NCI-H1092 (cell line): Measurements from ENCODE around the gene IL4R.
"Not testable (repeated sequence)": the region's sequence is repeated elsewhere in the genome, so short reads cannot be mapped to it uniquely, and the experiment has no call there.

ENCODE experiments used
- DNase-seq: peaks from one replicate; lab custom pipeline; 2025; lab: John Stamatoyannopoulos, UW

The IL4R gene

DNA sequence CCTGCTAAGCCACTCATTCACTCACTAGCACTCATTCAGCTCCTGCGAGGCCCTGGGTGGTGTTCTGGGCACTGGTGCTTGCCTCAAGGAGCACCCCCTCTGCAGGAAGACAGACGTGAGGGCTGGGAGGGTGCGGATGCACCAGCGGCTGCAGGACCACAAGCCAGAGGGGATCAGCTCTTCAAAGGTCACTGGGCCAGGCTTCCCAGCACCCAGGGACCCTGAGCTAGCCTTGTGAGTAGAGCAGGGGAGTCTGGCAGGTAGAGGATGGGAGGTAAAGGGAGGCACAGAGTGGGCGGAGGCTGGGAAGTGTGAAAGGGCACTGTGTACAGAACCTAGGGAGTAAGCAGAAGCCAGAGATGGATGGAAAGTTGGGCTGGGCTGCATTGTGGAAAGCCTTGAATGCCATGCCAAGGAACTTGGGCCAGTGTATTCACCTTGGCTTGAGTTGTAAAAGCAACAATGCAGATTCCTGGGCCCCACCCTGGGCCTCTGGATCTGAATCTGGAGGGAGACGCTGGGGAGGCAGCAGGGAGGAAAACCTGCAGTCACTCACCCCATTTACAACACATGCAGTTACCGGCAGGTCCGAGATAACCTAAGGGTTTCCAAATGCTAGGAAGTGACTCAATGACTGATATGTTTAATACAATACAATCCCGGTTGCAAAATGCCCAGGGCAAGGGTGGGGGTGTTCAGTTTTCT, 1.7 kb downstream of the IL4R start:
- no peak for DNase-seq

DNA sequence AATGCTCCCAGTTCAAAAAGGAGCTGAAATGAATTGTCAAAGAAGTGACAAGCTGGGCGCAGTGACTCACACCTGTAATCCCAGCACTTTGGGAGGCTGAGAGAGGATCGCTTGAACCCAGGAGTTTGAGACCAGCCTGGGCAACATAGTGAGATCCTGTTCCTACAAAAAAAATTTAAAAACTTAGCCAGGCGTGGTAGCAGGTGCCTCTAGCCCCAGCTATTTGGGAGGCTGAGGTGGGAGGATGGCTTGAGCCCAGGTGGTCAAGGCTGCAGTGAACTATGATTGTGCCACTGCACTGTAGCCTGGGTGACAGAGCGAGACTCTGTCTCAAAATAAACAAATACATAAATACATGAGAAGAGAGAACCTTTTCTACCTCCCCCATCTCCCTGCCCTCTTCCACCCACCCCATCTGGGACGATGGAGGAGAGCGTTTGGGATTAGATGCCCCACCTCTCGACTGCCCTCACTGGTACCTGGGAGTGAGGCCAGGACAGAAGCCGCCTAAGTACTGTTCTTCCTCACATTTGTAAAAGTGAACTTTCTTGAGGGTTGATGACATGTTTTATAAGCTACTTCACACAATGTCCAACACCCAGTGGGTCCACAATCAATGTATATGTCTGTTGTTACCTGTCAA, 2.4 kb downstream of the IL4R start:
- no peak for DNase-seq

DNA sequence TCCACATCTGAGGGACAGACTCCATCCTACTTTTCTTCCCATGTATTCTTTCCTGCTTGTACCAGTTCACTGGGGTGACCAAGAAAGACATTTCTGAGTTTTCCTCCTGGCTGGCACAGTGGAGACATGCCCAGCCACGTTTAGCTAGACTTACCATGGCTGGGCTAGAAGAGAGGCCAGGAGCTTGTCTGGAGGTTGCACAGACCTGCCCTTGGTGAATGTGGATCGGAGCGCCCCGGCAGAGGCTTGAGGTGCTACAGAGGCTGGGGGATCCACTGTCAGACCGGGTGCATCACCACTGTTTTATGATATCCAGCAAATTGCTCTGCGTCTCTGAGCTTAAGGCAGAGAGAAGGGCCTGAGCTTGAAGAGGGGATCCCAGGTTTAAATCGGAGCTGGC, 3.5 kb downstream of the IL4R start:
- DNase-seq = no peak

DNA sequence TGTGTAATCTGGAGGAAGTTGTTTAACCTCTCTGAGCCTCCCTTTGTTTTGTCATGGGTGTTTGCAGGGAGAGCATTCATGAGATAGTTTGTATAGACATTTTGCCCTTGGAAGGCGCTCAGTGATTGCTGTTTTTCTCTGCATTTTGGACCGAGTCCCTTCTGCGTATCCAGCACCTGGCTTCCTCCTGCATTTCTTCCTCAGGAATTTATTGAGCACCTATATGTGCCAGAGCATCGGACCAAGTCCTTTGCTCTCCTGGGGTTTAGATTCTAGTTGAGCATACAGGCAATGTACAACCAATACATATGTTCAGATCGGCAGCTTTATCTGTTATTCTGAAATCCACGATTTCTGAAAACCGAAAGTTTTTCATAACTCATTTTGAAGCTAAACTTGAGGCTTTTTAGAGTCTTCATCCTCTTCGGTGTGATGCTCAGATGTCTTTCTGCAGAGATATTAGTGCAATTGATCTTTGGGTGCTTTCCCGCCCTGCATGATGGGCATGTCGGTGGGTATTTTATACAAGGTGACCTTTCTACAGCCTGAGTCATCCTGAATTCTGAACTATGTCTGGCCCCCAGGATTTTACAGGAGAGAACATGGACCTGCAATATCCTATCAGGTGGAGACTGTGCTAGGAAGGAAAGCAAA, 4.1 kb downstream of the IL4R start:
- DNase-seq = no peak

DNA sequence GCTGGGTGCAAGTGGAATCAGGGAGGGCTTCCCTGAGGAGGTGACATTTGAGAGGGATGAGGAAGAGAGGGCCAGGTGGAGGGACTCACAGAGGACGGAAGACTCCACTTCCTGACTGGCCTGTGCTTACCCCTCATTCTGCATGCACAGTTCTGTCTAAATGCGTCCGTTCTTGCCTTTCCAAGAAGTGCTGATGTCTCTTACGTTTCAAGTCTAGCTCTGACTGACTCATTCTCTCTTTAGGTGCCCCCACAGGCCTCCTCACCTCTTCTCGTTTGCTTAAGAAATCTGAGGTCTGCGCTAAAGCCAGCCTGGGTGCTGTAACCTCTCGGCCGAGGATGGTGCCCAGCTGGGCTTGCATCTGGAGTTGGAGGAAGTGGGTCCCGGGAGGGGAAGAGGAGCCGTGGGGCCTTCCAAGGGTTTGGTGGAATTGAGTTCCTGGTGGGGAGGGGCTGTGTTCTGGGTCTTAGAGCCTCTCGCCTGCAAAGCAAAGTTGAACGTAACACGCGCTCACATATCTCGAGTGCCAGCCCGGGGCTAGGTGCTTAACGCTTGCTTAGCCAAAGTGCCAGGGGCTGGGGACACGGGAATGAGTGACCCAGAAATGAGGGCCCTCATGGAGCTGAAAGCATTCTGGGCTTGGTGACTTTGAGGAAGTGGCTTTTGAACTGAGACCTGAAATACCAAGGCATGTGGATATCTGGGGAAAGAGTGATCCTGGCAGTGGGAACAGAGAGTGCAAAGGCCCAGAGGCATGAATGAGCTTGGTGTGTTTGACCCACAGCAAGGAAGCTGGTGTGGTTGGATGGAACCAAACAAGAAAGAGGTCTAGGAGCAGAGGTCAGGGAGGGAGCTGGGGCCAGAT, 4.8 kb downstream of the IL4R start:
- no peak for DNase-seq

DNA sequence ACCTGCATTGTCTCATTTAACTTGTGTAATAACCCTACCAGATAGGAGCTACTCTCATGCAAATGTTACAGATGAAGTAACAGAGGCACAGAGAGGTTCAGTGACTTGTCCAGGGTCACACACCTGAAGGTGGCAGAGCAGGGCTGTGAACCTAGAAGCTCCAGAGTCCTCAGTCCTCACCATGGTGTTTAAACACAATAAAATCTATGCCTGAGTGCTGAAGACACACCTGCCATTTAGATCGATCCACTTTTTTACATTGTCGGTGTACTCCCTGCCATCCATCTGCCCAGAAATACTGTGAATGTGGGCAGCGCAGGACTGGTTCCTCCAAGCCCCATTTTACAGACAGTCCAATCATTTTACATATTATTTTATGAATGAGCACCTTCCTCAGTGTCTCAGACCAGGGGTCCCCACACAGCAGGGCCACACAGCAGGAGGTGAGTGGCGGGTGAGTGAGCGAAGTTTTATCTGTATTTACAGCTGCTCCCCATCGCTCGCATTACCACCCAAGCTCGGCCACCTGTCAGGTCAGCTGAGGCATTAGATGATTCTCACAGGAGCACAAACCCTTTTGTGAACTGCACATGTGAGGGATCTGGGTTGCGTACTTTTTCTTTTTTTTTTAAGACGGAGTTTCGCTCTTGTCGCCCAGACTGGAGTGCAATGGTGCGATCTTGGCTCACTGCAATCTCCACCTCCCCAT, 5.6 kb downstream of the IL4R start:
- DNase-seq = no peak

DNA sequence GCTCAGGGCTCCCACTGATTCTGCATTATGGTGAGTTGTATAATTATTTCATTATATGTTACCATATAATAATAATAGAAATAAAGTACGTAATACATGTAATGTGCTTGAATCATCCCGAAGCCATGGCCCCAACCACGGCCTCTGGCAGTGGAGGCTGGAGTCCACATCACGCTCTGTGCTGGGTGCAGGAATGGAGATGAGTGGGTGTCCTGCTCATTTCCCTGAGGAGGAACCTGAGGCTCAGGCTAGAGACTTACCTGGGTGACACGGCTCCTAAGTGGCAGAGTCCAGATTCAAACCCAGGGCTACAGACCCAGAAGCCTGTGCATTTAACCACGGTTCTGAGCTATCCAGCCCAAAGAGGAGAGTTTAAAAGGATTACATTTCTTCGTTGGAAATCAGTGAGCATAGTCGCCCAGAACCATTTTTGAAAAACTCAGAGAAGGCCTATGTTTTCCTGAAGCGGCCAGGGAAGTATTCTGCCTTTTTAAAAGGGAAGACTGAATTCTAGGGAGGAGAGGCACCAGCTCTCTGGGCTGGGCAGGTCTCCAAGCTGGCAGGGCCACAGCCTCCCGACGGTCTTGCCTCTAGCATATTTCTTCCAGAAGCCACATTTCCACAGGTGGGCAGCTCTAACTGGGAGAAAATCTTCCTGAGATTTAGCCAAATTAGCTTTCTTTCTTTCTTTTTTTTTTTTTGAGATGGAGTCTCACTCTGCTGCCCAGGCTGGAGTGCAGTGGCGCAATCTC, 6.7 kb downstream of the IL4R start:
- DNase-seq = no peak

DNA sequence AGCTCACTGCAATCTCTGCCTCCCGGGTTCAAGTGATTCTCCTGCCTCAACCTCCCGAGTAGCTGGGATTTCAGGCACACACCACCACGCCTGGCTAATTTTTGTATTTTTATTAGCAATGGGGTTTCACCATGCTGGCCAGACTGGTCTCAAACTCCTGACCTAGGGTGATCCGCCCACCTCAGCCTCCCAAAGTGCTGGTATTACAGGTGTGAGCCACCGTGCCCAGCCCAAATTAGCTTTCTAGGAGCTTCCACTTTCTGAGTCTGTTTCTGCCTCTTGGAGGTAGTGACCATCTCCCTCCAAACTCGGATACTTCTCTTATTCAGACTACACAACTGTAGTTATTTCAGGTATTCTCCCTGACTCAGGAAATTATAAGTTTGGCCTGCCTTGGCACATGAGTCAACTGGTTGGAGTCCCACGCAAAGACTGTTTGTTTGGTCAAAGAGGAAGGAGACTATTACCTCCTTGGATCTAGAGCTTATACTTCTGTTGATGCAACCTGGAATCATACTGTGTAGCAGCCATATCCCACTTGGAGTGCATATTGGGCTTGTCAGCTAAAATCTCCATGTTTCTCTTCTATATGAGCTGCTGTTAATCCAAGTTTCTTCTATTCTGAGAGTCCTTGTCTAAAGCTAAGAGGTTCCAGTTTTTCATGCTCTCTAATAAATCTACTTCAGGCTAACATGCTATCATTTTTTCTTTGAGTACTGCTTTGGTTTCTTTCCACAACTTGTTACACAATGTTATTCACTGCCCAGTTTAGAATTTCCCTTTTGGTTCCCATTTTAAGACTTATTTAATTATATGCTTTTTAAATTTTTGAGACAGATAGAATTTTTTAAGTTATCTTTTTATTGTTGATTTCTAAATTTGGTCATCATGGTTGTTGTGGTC, 7.5 kb downstream of the IL4R start:
- DNase-seq = no peak

DNA sequence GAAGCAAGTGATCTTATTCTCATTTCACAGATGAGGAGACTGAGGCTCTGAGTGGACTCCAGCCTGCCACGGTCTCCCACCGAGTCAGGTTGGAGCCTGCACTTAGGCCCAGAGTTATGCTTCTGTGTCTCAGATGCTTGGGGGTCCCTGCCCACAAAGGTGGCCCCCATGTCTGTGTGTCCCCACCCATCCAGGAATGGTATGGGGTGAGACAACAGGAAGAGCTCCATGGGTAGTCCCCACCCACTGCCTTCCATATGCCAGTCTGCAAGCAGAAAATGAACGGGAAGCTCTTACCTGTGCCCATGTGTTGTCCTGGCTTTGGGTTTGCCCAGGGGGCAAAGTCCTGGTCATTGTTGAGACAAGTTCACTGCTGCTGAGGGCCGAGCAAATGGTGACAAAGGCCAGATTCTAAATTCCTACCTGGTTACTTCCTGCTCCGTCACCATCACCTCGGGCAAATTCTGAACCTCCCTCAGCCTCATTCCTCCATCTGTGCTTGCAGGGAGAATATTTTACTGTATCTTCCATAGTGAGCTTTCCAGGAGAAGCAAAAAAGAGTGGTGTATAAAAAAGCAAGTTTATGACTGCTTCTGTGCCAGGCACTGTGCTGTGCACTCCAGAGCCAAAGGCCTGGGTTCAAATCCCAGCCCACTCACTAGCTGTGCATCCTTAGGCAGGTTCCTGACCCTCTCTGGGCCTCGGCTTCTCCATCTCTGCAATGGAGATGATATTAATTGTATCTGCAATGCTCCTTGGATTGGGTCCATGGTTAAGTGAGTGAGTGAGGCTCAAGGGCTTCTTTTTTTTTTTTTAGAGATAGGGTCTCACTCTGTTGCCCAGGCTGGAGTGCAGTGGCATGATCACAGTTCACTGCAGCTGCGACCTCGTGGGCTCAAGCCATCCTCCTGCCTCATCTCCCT, 9.3 kb downstream of the IL4R start:
- DNase-seq = no peak

DNA sequence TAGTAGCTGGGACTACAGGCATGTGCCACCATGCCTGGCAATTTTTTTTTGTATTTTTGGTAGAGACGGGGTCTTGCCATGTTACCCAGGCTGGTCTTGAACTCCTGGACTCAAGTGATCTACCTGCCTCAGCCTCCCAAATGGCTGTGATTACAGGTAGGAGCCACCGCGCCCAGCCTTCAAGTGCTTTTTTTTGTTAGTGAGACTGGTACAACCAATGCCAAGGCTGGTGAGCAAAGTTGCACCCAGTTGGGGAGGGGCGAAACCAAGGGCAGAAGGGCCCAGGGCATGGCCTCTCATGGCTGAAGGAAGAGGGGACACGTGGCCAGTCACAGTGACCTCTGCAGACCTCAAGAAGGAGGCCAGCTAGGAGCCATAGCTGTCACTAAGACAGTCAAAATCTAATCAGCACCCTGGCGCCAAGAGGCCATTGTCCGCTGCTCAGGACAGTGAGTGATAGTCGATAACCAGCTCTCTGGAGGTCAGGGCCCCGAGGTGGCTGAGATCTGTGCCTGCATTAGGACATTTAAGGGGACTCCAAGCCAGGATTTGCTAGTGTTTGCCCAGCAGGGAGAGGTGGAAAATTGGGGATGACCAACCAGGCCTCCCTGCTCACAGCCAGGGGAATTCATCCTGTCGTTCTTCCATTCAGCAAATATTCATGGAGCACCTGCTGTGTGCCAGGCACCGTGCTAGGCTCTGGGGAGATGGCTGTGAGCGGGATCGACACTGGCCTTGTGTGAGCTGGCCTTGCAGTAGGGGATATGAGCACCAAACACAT, 10.2 kb downstream of the IL4R start:
- no peak for DNase-seq

DNA sequence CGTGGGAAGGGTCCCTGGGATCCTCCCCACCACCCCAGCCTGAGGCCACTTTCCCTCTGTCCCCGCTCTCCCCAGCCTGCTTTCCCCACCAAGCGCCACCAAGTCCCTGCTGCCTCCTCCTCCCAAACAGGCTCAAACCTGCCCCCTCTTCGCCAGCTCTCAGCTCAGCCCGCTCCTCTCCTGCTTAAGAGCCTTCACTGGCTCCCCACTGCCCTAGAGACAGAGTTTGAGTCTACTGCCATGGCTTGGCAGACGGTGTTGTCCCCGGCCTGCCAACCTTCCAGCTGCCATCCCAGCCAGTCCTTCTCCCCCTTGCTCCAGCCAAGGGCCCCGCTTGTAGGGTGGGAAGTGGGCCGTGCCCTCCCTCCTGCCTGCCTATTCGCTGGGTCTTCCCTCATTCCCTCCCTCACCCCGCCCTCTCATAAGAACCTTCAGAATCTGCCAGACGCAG, 11.1 kb downstream of the IL4R start:
- DNase-seq = no peak

DNA sequence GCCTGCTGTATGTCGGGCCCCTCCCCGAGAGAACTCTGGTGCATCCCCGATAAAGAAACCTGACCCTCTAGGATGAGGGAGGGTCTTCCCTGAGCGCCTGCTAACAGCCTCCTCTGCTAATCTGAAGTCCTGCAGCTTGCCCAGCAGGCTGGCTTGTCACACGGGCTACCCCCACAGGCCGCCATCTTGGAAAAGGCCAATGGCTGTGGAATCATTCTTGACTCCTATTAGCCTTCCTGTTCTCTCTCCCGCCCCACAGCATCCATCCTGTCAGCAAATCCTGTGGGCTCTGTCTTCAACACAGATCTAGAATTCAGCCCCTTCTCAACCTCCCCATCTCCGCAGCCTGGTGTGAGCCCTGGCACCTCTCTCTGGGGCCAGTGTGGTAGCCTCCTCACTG, 12.0 kb downstream of the IL4R start:
- DNase-seq = no peak

DNA sequence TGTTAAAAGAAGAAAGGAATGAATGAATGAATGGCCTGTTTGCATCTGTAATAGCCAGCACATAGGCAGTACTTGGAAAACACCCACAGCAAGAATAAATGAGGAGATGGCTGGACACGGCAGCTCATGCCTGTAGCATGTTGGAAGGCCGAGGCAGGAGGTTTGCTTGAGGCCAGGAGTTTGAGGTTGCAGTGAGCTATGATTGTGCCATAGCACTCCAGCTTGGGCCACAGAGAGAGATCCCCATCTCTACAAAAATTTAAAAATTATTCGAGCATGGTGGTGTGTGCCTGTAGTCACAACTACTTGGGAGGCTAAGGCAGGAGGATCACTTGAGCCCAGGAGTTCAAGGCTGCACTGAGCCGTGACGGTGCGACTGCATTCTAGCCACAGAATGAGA, 12.5 kb downstream of the IL4R start:
- no peak for DNase-seq

DNA sequence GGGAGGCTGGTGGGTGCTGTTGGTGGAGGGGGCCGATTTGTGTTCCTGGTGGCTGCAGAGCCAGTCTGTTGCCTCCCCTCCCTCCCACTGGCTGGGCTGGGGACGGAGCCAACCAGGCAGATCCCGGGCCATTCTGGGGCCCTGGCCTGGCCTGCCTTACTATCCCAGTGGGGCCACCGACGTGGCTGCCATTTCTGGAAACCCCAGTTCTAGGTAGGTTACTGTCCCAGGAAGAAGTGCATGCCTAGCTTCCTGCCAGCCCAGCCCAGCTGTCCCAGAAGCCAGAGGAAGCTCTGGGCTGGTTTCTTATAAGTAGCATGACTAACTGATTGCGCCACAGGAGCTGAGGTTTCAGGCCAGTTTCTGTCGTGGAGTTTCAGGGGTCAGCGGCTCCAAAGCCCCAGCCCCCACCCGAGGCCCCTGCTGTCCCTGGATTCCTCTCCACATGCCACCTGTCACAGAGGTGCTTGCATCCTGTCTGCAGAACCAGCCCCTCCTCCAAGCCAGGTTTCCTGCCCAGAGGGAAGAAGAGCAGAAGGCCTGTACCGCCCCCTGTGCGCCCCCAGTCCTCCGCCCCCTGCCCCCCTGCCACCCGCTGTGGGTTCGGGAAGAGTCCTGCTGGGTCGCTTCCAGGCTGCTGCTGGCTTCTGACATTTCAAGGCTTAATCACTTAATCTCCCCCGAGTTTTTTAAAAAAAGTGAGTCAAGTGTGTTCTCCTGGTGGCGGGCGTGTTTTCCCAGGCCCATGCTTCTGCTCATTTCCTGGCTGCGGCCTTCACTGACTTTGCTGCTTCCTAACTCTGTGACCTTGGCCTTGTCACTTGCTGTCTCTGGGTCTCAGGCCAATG, 13.2 kb downstream of the IL4R start:
- no peak for DNase-seq

DNA sequence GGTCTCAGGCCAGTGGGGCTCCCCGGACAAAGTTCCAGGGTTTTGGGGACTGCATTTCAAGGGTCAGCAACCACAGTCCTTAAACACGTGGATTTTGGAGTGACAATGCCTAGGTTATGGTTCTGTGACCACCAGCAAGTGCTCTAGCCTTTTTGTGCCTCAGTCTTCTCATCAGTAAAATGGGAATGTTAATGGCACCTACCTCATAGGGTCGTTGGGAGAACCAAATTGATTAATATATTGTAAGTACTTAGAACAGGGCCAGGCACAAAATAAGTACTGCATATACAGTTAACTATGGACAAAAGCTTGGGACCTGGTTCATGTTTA, 13.8 kb downstream of the IL4R start:
- DNase-seq = no peak

DNA sequence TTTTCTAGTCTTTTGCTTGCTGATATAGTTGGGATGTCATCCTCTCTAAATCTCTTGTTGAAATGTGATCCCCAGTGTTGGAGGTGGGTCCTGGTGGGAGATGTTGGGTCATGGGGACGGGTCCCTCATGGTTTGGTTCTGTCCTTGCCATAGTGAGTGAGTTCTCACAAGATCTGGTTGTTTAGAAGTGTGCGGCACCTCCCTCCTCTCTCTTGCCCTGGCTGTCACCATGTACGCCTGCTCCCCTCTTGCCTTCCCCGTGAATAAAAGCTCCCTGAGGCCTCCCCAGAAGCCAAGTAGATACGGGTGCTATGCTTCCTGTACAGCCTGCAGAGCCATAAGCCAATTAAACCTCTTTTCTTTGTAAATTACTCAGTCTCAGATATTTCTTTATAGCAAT, 15.2 kb downstream of the IL4R start:
- DNase-seq = no peak

DNA sequence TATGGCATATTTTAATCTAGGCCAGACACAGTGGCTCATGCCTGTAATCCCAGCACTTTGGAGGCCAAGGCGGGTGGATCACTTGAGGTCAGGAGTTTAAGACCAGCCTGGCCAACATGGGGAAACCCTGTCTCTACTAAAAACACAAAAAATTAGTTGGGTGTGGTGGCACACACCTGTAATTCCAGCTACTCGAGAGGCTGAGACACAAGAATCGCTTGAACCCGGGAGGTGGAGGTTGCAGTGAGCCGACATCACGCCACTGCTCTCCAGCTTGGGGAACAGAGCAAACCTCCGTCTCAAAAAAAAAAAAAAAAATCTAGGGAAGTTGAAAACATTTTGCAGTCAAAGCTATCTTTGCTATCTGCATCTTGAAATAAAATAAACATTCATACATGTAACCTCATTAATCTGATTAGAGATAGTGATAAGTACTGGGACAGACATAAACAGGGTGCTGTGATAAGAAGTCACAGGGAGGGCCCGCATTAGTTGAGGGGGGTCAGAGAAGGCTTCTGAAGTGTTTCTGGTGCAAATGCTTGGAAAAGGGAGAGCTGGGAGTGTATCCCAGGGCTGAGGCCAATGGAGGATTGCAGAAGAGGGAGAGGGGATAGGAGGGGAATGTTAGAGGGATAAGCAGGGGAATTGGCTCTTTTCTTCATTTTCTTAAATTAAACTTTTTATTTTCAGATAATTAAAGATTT, 15.8 kb downstream of the IL4R start:
- DNase-seq = not testable (repeated sequence)
